ENCODE results near the gene TIMM17A. TPM values are rescaled to one million over a fixed set of nuclear protein-coding genes. Genes with fewer than 3 reads are reported as not detected.

Gene TIMM17A
- total and polyA plus RNA-seq, 2 experiments from 2014 or later = 65.0 to 90.1 TPM

DNA sequence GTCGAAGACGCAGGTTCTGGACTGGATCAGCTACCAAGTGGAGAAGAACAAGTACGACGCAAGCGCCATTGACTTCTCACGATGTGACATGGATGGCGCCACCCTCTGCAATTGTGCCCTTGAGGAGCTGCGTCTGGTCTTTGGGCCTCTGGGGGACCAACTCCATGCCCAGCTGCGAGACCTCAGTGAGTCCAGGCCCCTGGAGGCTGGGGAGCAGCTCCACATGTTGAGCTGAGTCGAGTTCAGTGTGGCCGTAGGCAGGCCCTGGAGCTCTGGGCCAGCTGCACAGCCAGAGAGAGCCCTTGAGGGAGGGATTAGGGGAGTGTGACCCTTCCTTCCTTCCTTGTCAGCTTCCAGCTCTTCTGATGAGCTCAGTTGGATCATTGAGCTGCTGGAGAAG, 56.7 kb downstream of the TIMM17A start:
- H2AFZ ChIP-seq = no peak overlapping the region
- H3K27me3 ChIP-seq = no peaks in the 10 kb centered on the region
- H4K20me1 ChIP-seq (ENCODE audit: insufficient read depth, poor library complexity, severe bottlenecking) = peaks cover 48% of the 10 kb centered on the region
- no peak for DNase-seq (ENCODE audit: low spot score)
- H3K79me2 ChIP-seq = peaks cover 73% of the 10 kb centered on the region
- peaks cover 48% of the 10 kb centered on the region for H3K4me1 ChIP-seq (ENCODE audit: insufficient read depth)
- no peaks in the 10 kb centered on the region for H3K9me2 ChIP-seq (replicated peaks; ENCODE audit: insufficient read depth)
- 84% methylated on average over 11 of the region's 11 CpGs for WGBS (ENCODE audit: low lambda C conversion rate, missing lambda C conversion rate)
- peak overlapping the region; percentile 95 for H3K27ac ChIP-seq
- no peaks in the 10 kb centered on the region for H3K36me3 ChIP-seq (replicated peaks; ENCODE audit: insufficient read depth, low read depth)
- H3K9me3 ChIP-seq (ENCODE audit: low read depth) = no peaks in the 10 kb centered on the region
- peak overlapping the region; percentile 29 for H3K4me3 ChIP-seq
- H3K4me2 ChIP-seq = peak overlapping the region; percentile 75
- no peak for TF ChIP-seq EZH2 (IDR thresholded peaks at IDR 0.05; ENCODE audit: borderline replicate concordance)
- no peak for TF ChIP-seq EZH2phosphoT487 (IDR thresholded peaks at IDR 0.05; ENCODE audit: low read depth, severe bottlenecking, unreplicated experiment)
- TF ChIP-seq, protein P1, sequence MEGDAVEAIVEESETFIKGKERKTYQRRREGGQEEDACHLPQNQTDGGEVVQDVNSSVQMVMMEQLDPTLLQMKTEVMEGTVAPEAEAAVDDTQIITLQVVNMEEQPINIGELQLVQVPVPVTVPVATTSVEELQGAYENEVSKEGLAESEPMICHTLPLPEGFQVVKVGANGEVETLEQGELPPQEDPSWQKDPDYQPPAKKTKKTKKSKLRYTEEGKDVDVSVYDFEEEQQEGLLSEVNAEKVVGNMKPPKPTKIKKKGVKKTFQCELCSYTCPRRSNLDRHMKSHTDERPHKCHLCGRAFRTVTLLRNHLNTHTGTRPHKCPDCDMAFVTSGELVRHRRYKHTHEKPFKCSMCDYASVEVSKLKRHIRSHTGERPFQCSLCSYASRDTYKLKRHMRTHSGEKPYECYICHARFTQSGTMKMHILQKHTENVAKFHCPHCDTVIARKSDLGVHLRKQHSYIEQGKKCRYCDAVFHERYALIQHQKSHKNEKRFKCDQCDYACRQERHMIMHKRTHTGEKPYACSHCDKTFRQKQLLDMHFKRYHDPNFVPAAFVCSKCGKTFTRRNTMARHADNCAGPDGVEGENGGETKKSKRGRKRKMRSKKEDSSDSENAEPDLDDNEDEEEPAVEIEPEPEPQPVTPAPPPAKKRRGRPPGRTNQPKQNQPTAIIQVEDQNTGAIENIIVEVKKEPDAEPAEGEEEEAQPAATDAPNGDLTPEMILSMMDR (IDR thresholded peaks at IDR 0.05; ENCODE audit: poor library complexity) = no peak

DNA sequence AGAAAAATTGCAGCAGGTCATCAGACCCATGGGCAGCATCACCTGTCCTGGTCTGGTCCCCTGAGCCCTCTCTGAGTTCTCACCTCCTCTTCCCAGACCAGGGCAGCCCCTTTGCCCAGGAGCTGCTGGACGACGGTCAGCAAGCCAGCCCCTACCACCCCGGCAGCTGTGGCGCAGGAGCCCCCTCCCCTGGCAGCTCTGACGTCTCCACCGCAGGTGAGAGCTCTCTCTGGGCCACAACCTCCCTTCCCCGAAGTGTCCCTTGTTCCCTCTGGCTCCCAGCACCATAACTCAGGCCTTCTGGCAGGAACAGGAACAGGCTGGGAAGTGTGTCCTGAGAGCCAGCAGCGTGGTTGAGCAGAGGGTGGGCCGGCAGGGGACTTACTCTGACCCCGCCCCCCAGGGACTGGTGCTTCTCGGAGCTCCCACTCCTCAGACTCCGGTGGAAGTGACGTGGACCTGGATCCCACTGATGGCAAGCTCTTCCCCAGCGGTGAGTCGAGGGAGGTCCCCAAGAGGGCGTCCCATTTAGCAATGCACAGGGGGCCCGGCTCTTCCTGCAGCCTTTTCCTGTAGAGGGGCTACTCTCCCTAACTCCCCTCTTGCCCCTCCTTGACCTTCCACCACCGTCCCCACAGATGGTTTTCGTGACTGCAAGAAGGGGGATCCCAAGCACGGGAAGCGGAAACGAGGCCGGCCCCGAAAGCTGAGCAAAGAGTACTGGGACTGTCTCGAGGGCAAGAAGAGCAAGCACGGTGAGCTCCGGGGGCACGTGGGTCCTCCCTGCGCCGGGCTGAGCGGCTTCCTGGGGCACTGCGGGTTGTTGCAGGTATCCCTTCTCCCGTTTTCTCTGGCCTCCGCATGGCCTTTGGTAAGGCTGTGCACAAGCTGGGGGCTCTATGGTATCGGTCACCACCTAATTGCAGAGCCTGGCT, 57.5 kb downstream of the TIMM17A start:
- no peak for DNase-seq (ENCODE audit: low spot score)

DNA sequence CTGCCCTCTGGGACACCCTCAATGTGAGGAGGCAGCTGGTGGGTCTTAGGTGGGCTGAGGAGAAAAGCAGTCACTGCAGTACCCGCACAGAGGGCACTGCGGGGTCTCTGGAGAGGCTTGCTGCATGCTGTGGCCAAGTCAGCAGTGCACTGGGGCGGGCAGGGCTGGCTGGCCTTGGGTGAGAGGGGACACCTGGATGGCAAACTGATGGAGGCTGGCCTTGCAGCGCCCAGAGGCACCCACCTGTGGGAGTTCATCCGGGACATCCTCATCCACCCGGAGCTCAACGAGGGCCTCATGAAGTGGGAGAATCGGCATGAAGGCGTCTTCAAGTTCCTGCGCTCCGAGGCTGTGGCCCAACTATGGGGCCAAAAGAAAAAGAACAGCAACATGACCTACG, 58.3 kb downstream of the TIMM17A start:
- Histone ChIP-seq H3K9me3 (ENCODE audit: low read depth) (no peaks in the 10 kb centered on the region), H3K36me3 (replicated peaks; ENCODE audit: insufficient read depth, low read depth) (no peaks in the 10 kb centered on the region), H3K9me2 (replicated peaks; ENCODE audit: insufficient read depth) (no peaks in the 10 kb centered on the region), H3K4me3 (no peak overlapping the region), H3K79me2 (peaks cover 66% of the 10 kb centered on the region), H3K4me1 (ENCODE audit: insufficient read depth) (peaks cover 53% of the 10 kb centered on the region), H4K20me1 (ENCODE audit: insufficient read depth, poor library complexity, severe bottlenecking) (peaks cover 48% of the 10 kb centered on the region), H2AFZ (no peak overlapping the region), H3K4me2 (peak overlapping the region; percentile 75), H3K27me3 (no peaks in the 10 kb centered on the region), H3K27ac (peak overlapping the region; percentile 95)
- 91% methylated on average over 12 of the region's 12 CpGs for WGBS (ENCODE audit: low lambda C conversion rate, missing lambda C conversion rate)
- DNase-seq (ENCODE audit: low spot score) = no peak
- TF ChIP-seq, protein P1 (IDR thresholded peaks at IDR 0.05; ENCODE audit: poor library complexity) = no peak
- no peak for TF ChIP-seq EZH2phosphoT487 (IDR thresholded peaks at IDR 0.05; ENCODE audit: low read depth, severe bottlenecking, unreplicated experiment)
- TF ChIP-seq EZH2 (IDR thresholded peaks at IDR 0.05; ENCODE audit: borderline replicate concordance) = no peak

More for the DNA sequence above, 57.5 kb downstream of the TIMM17A start:
- WGBS (ENCODE audit: low lambda C conversion rate, missing lambda C conversion rate) = 78% methylated on average over 35 of the region's 35 CpGs
- TF ChIP-seq EZH2phosphoT487 (IDR thresholded peaks at IDR 0.05; ENCODE audit: low read depth, severe bottlenecking, unreplicated experiment) (no peak), EZH2 (IDR thresholded peaks at IDR 0.05; ENCODE audit: borderline replicate concordance) (no peak)
- TF ChIP-seq, protein P1 (IDR thresholded peaks at IDR 0.05; ENCODE audit: poor library complexity) = no peak
- Histone ChIP-seq H3K9me2 (replicated peaks; ENCODE audit: insufficient read depth) (no peaks in the 10 kb centered on the region), H3K79me2 (peaks cover 66% of the 10 kb centered on the region), H3K4me3 (peak overlapping the region; percentile 29), H3K4me1 (ENCODE audit: insufficient read depth) (peaks cover 47% of the 10 kb centered on the region), H3K4me2 (peak overlapping the region; percentile 75), H3K27ac (peak overlapping the region; percentile 95), H3K27me3 (no peaks in the 10 kb centered on the region), H3K9me3 (ENCODE audit: low read depth) (no peaks in the 10 kb centered on the region), H2AFZ (no peak overlapping the region), H4K20me1 (ENCODE audit: insufficient read depth, poor library complexity, severe bottlenecking) (peaks cover 48% of the 10 kb centered on the region), H3K36me3 (replicated peaks; ENCODE audit: insufficient read depth, low read depth) (no peaks in the 10 kb centered on the region)

Measured in hepatocyte (in vitro differentiated cells).